ENCODE data around the gene TRAF1.

- TF ChIP-seq EZH2 (IDR thresholded peaks at IDR 0.05): no peak
- TF ChIP-seq POLR2AphosphoS5 (IDR thresholded peaks at IDR 0.05; ENCODE audit: borderline replicate concordance, low read depth, low read length): no peak
- TF ChIP-seq FOXP2 (optimal IDR thresholded peaks at IDR 0.05; ENCODE audit: control extremely low read depth, extremely low read length, insufficient read depth): no peak
These were observed 61.9 kb downstream of the TRAF1 start for GRCh38 chr9:120864719-120865118.
